ENCODE results near the gene RMP24.

RMP24 gene

GRCh38 chr18:36006997-36007396 lies 34.5 kb downstream of the RMP24 start (continued):
- TF ChIP-seq, protein P1, sequence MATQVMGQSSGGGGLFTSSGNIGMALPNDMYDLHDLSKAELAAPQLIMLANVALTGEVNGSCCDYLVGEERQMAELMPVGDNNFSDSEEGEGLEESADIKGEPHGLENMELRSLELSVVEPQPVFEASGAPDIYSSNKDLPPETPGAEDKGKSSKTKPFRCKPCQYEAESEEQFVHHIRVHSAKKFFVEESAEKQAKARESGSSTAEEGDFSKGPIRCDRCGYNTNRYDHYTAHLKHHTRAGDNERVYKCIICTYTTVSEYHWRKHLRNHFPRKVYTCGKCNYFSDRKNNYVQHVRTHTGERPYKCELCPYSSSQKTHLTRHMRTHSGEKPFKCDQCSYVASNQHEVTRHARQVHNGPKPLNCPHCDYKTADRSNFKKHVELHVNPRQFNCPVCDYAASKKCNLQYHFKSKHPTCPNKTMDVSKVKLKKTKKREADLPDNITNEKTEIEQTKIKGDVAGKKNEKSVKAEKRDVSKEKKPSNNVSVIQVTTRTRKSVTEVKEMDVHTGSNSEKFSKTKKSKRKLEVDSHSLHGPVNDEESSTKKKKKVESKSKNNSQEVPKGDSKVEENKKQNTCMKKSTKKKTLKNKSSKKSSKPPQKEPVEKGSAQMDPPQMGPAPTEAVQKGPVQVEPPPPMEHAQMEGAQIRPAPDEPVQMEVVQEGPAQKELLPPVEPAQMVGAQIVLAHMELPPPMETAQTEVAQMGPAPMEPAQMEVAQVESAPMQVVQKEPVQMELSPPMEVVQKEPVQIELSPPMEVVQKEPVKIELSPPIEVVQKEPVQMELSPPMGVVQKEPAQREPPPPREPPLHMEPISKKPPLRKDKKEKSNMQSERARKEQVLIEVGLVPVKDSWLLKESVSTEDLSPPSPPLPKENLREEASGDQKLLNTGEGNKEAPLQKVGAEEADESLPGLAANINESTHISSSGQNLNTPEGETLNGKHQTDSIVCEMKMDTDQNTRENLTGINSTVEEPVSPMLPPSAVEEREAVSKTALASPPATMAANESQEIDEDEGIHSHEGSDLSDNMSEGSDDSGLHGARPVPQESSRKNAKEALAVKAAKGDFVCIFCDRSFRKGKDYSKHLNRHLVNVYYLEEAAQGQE (IDR thresholded peaks at IDR 0.05; ENCODE audit: unreplicated experiment), result no peak
- TF ChIP-seq, protein P2, sequence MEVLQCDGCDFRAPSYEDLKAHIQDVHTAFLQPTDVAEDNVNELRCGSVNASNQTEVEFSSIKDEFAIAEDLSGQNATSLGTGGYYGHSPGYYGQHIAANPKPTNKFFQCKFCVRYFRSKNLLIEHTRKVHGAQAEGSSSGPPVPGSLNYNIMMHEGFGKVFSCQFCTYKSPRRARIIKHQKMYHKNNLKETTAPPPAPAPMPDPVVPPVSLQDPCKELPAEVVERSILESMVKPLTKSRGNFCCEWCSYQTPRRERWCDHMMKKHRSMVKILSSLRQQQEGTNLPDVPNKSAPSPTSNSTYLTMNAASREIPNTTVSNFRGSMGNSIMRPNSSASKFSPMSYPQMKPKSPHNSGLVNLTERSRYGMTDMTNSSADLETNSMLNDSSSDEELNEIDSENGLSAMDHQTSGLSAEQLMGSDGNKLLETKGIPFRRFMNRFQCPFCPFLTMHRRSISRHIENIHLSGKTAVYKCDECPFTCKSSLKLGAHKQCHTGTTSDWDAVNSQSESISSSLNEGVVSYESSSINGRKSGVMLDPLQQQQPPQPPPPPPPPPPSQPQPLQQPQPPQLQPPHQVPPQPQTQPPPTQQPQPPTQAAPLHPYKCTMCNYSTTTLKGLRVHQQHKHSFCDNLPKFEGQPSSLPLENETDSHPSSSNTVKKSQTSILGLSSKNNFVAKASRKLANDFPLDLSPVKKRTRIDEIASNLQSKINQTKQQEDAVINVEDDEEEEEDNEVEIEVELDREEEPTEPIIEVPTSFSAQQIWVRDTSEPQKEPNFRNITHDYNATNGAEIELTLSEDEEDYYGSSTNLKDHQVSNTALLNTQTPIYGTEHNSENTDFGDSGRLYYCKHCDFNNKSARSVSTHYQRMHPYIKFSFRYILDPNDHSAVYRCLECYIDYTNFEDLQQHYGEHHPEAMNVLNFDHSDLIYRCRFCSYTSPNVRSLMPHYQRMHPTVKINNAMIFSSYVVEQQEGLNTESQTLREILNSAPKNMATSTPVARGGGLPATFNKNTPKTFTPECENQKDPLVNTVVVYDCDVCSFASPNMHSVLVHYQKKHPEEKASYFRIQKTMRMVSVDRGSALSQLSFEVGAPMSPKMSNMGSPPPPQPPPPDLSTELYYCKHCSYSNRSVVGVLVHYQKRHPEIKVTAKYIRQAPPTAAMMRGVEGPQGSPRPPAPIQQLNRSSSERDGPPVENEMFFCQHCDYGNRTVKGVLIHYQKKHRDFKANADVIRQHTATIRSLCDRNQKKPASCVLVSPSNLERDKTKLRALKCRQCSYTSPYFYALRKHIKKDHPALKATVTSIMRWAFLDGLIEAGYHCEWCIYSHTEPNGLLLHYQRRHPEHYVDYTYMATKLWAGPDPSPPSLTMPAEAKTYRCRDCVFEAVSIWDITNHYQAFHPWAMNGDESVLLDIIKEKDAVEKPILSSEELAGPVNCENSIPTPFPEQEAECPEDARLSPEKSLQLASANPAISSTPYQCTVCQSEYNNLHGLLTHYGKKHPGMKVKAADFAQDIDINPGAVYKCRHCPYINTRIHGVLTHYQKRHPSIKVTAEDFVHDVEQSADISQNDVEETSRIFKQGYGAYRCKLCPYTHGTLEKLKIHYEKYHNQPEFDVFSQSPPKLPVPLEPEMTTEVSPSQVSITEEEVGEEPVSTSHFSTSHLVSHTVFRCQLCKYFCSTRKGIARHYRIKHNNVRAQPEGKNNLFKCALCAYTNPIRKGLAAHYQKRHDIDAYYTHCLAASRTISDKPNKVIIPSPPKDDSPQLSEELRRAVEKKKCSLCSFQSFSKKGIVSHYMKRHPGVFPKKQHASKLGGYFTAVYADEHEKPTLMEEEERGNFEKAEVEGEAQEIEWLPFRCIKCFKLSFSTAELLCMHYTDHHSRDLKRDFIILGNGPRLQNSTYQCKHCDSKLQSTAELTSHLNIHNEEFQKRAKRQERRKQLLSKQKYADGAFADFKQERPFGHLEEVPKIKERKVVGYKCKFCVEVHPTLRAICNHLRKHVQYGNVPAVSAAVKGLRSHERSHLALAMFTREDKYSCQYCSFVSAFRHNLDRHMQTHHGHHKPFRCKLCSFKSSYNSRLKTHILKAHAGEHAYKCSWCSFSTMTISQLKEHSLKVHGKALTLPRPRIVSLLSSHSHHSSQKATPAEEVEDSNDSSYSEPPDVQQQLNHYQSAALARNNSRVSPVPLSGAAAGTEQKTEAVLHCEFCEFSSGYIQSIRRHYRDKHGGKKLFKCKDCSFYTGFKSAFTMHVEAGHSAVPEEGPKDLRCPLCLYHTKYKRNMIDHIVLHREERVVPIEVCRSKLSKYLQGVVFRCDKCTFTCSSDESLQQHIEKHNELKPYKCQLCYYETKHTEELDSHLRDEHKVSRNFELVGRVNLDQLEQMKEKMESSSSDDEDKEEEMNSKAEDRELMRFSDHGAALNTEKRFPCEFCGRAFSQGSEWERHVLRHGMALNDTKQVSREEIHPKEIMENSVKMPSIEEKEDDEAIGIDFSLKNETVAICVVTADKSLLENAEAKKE (CRISPR knock-in tag; IDR thresholded peaks at IDR 0.05), result no peak
- TF ChIP-seq POLR2AphosphoS5 (IDR thresholded peaks at IDR 0.05; ENCODE audit: low read depth), result no peak

DNA sequence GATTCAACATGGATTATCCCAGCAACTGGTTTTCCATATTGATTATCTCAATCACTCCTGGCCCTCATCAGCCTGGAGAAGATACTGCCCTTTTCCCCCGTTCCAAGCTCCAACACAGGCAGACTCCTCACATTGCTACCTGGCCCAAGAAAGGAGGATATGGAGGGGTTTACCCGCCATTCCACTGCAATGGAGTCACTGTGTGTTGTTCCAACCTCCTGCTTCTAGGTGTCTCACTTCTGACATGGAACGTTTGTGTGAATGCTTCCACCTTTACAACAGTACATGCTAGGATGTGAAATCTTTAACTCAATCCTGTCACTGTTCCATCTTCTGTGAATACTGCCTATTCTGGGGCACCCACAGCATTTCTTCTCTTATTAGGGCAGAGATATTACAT lies 36.7 kb downstream of the RMP24 start:
- Histone ChIP-seq H3K4me3 (no peak overlapping the region), H3K9me2 (ENCODE audit: insufficient read depth) (no peaks in the 10 kb centered on the region), H2AFZ (no peak overlapping the region), H3K27ac (ENCODE audit: low read depth) (no peak overlapping the region), H3K27me3 (ENCODE audit: insufficient read depth) (no peaks in the 10 kb centered on the region), H3K4me2 (no peak overlapping the region), H3K36me3 (ENCODE audit: insufficient read depth) (no peaks in the 10 kb centered on the region), H3F3A (replicated peaks; ENCODE audit: low read depth) (no peaks in the 10 kb centered on the region), H4K20me1 (replicated peaks; ENCODE audit: insufficient read depth) (no peaks in the 10 kb centered on the region; the same call in 1 of the 2 replicates), H3K79me2 (replicated peaks; ENCODE audit: insufficient read depth) (no peaks in the 10 kb centered on the region), H3K4me1 (ENCODE audit: insufficient read depth) (no peaks in the 10 kb centered on the region)
- TF ChIP-seq CTCF (conservative IDR thresholded peaks at IDR 0.05; ENCODE audit: low read depth in 2 of 2), result peak in 1 of 2 experiments; percentile 21; a peak in 2 of 4 replicates
- TF ChIP-seq STAT1 (IDR thresholded peaks at IDR 0.05; ENCODE audit: unreplicated experiment), result no peak
- no peak for TF ChIP-seq CREB1 (CRISPR knock-in tag; IDR thresholded peaks at IDR 0.05; ENCODE audit: low read depth)
- Mint-ChIP-seq H3K9me3 (no peaks in the 10 kb centered on the region), H3K27me3 (ENCODE audit: insufficient read depth, low read depth, poor library complexity) (no peaks in the 10 kb centered on the region), H3K4me1 (peaks cover 5% of the 10 kb centered on the region; the same call in 1 of the 3 replicates), H3K4me3 (no peak overlapping the region), H3K27ac (no peak overlapping the region), H3K36me3 (ENCODE audit: low read depth) (no peaks in the 10 kb centered on the region)
- DNase-seq (ENCODE audit: low spot score) (peak; percentile 22), ATAC-seq (peak; percentile 51)

Data from GM23338 (cell line).